Right lobe of liver (tissue), 4 donors: ENCODE data around the gene UBE3B.

Source experiments
- CTCF ChIP-seq, 4 donors: fragments of 200-600 bp in 3 of 4; fragments of 450-650 bp in 1 of 4; IDR thresholded peaks; one replicate each; pipeline versions ENCODE4 v1.5.1 to v1.8.0; 2016 to 2022; ENCODE audit warnings: antibody characterized with exemption in 4 of 4, mild to moderate bottlenecking in 2 of 4
- POLR2A ChIP-seq: fragments of 450-650 bp; IDR thresholded peaks from one replicate; pipeline ENCODE4 v1.6.1; 2017; ENCODE audit warnings: antibody characterized with exemption, mild to moderate bottlenecking
- donor health status: DM: no; HTN: no; CAD: no.
- donor health status: DM: no; HTN: no; CAD: no.
- donor health status: DM: no; HTN: yes; CAD: no.

DNA sequence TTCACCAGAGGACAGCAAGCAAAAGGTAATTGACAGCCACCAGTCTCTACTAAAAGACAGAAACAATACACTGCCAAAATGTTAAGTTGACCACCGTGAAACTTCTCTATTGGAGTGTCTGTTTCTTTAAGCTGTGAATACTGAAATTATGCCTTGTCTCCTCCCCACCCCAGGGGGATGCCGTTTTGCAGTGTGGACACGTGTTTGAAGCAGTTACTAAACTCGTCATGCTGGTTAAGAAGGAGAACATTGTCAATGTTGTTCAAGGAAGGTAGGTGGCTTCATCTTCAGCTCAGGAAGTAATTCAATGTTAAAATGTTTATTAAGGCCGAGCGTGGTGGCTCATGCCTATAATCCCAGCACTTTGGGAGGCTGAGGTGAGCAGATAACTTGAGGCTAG, 33.2 kb upstream of the UBE3B start:
- TF ChIP-seq CTCF (IDR thresholded peaks at IDR 0.05), result no peak
- no peak for TF ChIP-seq POLR2A
